Measurements from ENCODE around the gene WWP2. TPM values are rescaled to one million over a fixed set of nuclear protein-coding genes. Genes with fewer than 3 reads are reported as not detected.

The WWP2 gene
- total RNA-seq, 1 experiment from 2014 or later = 22.8 TPM

GRCh38 chr16:69796285-69797118 is 34.4 kb downstream of the WWP2 start:
- no peaks in the 10 kb centered on the region for H3K36me3 ChIP-seq (ENCODE audit: control insufficient read depth, insufficient read depth, low read length)
- BruUV-seq (replicated peaks) = no TSS peak
- no peaks in the 10 kb centered on the region for H3K9me3 ChIP-seq (ENCODE audit: control insufficient read depth, insufficient read depth, low read depth, low read length)
- H3K27me3 ChIP-seq (ENCODE audit: control insufficient read depth, insufficient read depth, low read length) = no peaks in the 10 kb centered on the region
- in situ Hi-C loops (cut with HindIII; ENCODE audit: low pct_unique_long_range_greater_than_20kb, low sequenced_read_pairs) (no loop called here), intact Hi-C loops (cut with micrococcal nuclease; ENCODE audit: unreplicated experiment) (loop anchor here (5.0 kb wide), 1 partner anchor 131 kb away; no protein-coding TSS in a partner anchor)
- TF ChIP-seq, protein P1, sequence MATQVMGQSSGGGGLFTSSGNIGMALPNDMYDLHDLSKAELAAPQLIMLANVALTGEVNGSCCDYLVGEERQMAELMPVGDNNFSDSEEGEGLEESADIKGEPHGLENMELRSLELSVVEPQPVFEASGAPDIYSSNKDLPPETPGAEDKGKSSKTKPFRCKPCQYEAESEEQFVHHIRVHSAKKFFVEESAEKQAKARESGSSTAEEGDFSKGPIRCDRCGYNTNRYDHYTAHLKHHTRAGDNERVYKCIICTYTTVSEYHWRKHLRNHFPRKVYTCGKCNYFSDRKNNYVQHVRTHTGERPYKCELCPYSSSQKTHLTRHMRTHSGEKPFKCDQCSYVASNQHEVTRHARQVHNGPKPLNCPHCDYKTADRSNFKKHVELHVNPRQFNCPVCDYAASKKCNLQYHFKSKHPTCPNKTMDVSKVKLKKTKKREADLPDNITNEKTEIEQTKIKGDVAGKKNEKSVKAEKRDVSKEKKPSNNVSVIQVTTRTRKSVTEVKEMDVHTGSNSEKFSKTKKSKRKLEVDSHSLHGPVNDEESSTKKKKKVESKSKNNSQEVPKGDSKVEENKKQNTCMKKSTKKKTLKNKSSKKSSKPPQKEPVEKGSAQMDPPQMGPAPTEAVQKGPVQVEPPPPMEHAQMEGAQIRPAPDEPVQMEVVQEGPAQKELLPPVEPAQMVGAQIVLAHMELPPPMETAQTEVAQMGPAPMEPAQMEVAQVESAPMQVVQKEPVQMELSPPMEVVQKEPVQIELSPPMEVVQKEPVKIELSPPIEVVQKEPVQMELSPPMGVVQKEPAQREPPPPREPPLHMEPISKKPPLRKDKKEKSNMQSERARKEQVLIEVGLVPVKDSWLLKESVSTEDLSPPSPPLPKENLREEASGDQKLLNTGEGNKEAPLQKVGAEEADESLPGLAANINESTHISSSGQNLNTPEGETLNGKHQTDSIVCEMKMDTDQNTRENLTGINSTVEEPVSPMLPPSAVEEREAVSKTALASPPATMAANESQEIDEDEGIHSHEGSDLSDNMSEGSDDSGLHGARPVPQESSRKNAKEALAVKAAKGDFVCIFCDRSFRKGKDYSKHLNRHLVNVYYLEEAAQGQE (IDR thresholded peaks at IDR 0.05; ENCODE audit: insufficient read depth in 1 of 2, low read depth in 2 of 2, low read length in 1 of 2) = no peak
- TF ChIP-seq SIN3A (IDR thresholded peaks at IDR 0.05; ENCODE audit: borderline replicate concordance, insufficient read depth, low read depth, low read length) (no peak), CTCF (IDR thresholded peaks at IDR 0.05) (peak; percentile 89), TCF7L2 (IDR thresholded peaks at IDR 0.05; ENCODE audit: low read depth, low read length) (no peak)
- no peak overlapping the region for H3K27ac ChIP-seq (ENCODE audit: low read length)
- DNase-seq (ENCODE audit: low read depth, low spot score) (peak; percentile 48), ATAC-seq (peak; percentile 93)
- H3K4me1 ChIP-seq (ENCODE audit: control insufficient read depth, insufficient read depth, low read length) = no peaks in the 10 kb centered on the region
- no peak overlapping the region for H3K4me3 ChIP-seq (ENCODE audit: low read depth in 2 of 2, low read length in 2 of 2)
- ChIA-PET POLR2A (interaction anchor here (0.7 kb wide), 1 partner anchor 388 kb away, joined by 3 read pairs; no protein-coding TSS in a partner anchor), CTCF (interaction anchor here (0.8 to 1.0 kb wide), 3 partner anchors 42 to 134 kb away, joined by 3 to 6 read pairs (median 3); partner anchors contain the start of gene NOB1)

DNA sequence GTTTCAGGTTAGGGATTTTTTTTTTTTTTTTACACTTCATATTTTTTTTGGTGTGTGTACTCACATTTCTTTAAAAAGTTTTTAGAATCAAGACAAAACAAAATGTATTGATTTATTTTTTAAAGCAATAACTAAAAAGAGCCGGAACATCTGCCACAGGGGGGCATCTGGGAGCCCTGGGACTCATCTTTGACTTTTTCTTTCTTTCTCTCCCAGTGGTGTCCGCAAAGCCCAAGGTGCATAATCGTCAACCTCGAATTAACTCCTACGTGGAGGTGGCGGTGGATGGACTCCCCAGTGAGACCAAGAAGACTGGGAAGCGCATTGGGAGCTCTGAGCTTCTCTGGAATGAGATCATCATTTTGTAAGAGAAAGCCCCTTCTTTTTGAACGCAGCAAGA is 36.3 kb downstream of the WWP2 start:
- in situ Hi-C loops (cut with HindIII; ENCODE audit: low pct_unique_long_range_greater_than_20kb, low sequenced_read_pairs) (no loop called here), intact Hi-C loops (cut with micrococcal nuclease; ENCODE audit: unreplicated experiment) (loop anchor here (5.0 kb wide), 1 partner anchor 129 kb away; no protein-coding TSS in a partner anchor)
- DNase-seq (ENCODE audit: low read depth, low spot score) (no peak), ATAC-seq (no peak)
- TF ChIP-seq TCF7L2 (IDR thresholded peaks at IDR 0.05; ENCODE audit: low read depth, low read length) (no peak), SIN3A (IDR thresholded peaks at IDR 0.05; ENCODE audit: borderline replicate concordance, insufficient read depth, low read depth, low read length) (no peak), CTCF (IDR thresholded peaks at IDR 0.05) (peak; percentile 41), POLR2AphosphoS5 (IDR thresholded peaks at IDR 0.05; ENCODE audit: low read depth, low read length) (no peak)
- TF ChIP-seq, protein P1 (IDR thresholded peaks at IDR 0.05; ENCODE audit: insufficient read depth in 1 of 2, low read depth in 2 of 2, low read length in 1 of 2) = no peak
- no TSS peak for BruUV-seq (replicated peaks)
- ChIA-PET POLR2A (interaction anchor here (0.6 kb wide), 1 partner anchor 169 kb away, joined by 3 read pairs; no protein-coding TSS in a partner anchor), CTCF (no interaction called here)
- Histone ChIP-seq H3K4me3 (ENCODE audit: low read depth in 2 of 2, low read length in 2 of 2) (no peak overlapping the region), H3K36me3 (ENCODE audit: control insufficient read depth, insufficient read depth, low read length) (no peaks in the 10 kb centered on the region), H3K9me3 (ENCODE audit: control insufficient read depth, insufficient read depth, low read depth, low read length) (no peaks in the 10 kb centered on the region), H3K4me1 (ENCODE audit: control insufficient read depth, insufficient read depth, low read length) (no peaks in the 10 kb centered on the region), H3K27me3 (ENCODE audit: control insufficient read depth, insufficient read depth, low read length) (no peaks in the 10 kb centered on the region), H3K27ac (ENCODE audit: low read length) (no peak overlapping the region)
